ENCODE measurements around the gene CFAP68.

The CFAP68 gene

DNA sequence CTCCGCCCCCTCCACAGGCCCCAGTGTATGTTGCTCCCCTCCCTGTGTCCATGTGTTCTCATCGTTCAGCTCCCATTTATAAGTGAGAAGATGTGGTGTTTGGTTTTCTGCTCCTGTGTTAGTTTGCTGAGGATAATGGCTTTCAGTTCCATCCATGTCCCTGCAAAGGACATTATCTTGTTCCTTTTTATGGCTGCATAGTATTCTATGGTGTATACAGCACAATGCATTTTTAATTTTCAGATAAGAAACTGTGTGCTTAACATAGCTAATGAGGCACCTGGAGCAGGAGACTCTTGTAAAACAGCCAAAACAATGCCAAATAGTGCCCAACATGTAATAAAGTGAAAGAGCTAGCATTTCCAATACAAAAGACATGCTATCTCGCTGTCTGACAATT lies 29.7 kb upstream of the CFAP68 start:
- no peak overlapping the region for H3K4me3 ChIP-seq (ENCODE audit: insufficient read length, low read depth)
- H3K9me3 ChIP-seq (ENCODE audit: insufficient read depth, low read length) = no peaks in the 10 kb centered on the region
- no peaks in the 10 kb centered on the region for H3K27me3 ChIP-seq (ENCODE audit: insufficient read depth, insufficient read length)
- DNase-seq (ENCODE audit: low read depth, low spot score) = no peak
- H3K4me1 ChIP-seq (ENCODE audit: insufficient read depth, insufficient read length) = peaks cover 2% of the 10 kb centered on the region
- peaks cover 6% of the 10 kb centered on the region for H3K36me3 ChIP-seq (ENCODE audit: insufficient read depth, insufficient read length, low read length)
- no peak overlapping the region for H3K9ac ChIP-seq (ENCODE audit: insufficient read length, low read depth)
- no peak for TF ChIP-seq SUZ12 (IDR thresholded peaks at IDR 0.05; ENCODE audit: extremely low read depth, insufficient read depth, insufficient read length)
- TF ChIP-seq YY1 (IDR thresholded peaks at IDR 0.05; ENCODE audit: insufficient read depth, insufficient read length) = no peak
- no peak for TF ChIP-seq ZNF274 (IDR thresholded peaks at IDR 0.05; ENCODE audit: low read depth, low read length)

DNA sequence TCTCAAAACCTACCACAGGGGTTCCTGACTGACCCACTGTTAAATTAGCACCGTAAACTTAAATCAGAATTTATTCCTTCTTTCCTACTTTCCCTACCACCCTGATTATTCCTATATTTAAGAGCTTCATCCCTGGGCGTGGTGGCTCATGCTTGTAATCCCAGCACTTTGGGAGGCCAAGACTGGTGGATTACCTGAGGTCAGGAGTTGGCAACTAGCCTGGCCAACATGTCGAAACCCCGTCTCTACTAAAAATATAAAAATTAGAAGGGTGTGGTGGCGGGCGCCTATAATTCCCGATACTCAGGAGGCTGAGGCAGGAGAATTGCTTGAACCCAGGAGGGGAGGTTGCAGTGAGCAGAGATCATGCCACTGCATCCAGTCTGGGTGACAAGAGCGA lies 28.3 kb upstream of the CFAP68 start:
- Histone ChIP-seq H3K4me3 (ENCODE audit: insufficient read length, low read depth) (no peak overlapping the region), H3K27me3 (ENCODE audit: insufficient read depth, insufficient read length) (no peaks in the 10 kb centered on the region), H3K36me3 (ENCODE audit: insufficient read depth, insufficient read length, low read length) (peaks cover 5% of the 10 kb centered on the region), H3K4me1 (ENCODE audit: insufficient read depth, insufficient read length) (no peaks in the 10 kb centered on the region), H3K9me3 (ENCODE audit: insufficient read depth, low read length) (no peaks in the 10 kb centered on the region), H3K9ac (ENCODE audit: insufficient read length, low read depth) (no peak overlapping the region)
- DNase-seq (ENCODE audit: low read depth, low spot score) = no peak
- TF ChIP-seq ZNF274 (IDR thresholded peaks at IDR 0.05; ENCODE audit: low read depth, low read length) (no peak), YY1 (IDR thresholded peaks at IDR 0.05; ENCODE audit: insufficient read depth, insufficient read length) (no peak), SUZ12 (IDR thresholded peaks at IDR 0.05; ENCODE audit: extremely low read depth, insufficient read depth, insufficient read length) (no peak)

DNA sequence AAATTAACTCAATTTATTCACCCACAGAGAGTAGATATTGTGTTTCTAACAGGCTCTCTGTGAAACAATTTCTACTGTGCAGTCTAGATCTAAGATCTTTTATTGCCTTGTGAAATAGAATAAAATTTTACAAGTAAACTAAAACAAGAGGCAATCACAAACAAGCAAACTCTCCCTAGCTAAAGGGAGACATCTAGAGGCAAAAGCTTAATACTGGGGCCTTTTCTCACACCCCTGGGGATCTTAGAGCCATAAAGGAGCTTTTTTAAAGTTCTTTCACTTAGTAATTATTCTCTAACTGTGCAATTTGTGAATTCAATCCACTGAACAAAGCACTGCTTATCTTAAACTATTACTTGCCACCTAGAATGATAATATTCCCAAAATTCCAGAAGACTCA lies 27.7 kb upstream of the CFAP68 start:
- no peaks in the 10 kb centered on the region for H3K4me1 ChIP-seq (ENCODE audit: insufficient read depth, insufficient read length)
- DNase-seq (ENCODE audit: low read depth, low spot score) = peak; percentile 2
- no peak overlapping the region for H3K4me3 ChIP-seq (ENCODE audit: insufficient read length, low read depth)
- peaks cover 5% of the 10 kb centered on the region for H3K36me3 ChIP-seq (ENCODE audit: insufficient read depth, insufficient read length, low read length)
- no peak for TF ChIP-seq ZNF274 (IDR thresholded peaks at IDR 0.05; ENCODE audit: low read depth, low read length)
- no peak for TF ChIP-seq SUZ12 (IDR thresholded peaks at IDR 0.05; ENCODE audit: extremely low read depth, insufficient read depth, insufficient read length)
- TF ChIP-seq YY1 (IDR thresholded peaks at IDR 0.05; ENCODE audit: insufficient read depth, insufficient read length) = no peak
- H3K9me3 ChIP-seq (ENCODE audit: insufficient read depth, low read length) = no peaks in the 10 kb centered on the region
- no peaks in the 10 kb centered on the region for H3K27me3 ChIP-seq (ENCODE audit: insufficient read depth, insufficient read length)
- no peak overlapping the region for H3K9ac ChIP-seq (ENCODE audit: insufficient read length, low read depth)

DNA sequence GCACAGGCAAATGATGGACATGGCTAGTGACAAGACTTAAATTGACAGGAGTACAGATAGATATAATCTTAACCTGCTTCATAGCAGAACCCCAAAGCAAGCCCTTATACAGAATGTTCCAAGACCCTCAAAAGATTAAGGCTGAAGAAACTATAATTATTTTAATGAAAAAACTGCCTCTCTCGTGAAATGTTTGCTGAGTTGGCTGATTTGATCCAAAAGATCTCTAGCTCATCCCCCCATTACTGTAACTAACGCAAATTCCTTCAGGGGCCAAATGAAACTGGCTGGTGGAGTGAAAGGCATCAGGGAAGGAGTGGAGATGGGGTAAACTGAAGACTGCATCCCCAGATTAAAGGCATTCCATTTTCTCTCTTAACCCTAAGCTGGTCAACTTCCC lies 27.2 kb upstream of the CFAP68 start:
- Histone ChIP-seq H3K4me1 (ENCODE audit: insufficient read depth, insufficient read length) (no peaks in the 10 kb centered on the region), H3K9me3 (ENCODE audit: insufficient read depth, low read length) (no peaks in the 10 kb centered on the region), H3K36me3 (ENCODE audit: insufficient read depth, insufficient read length, low read length) (peaks cover 5% of the 10 kb centered on the region), H3K27me3 (ENCODE audit: insufficient read depth, insufficient read length) (no peaks in the 10 kb centered on the region), H3K9ac (ENCODE audit: insufficient read length, low read depth) (no peak overlapping the region), H3K4me3 (ENCODE audit: insufficient read length, low read depth) (no peak overlapping the region)
- TF ChIP-seq ZNF274 (IDR thresholded peaks at IDR 0.05; ENCODE audit: low read depth, low read length) = no peak
- TF ChIP-seq YY1 (IDR thresholded peaks at IDR 0.05; ENCODE audit: insufficient read depth, insufficient read length) = no peak
- TF ChIP-seq SUZ12 (IDR thresholded peaks at IDR 0.05; ENCODE audit: extremely low read depth, insufficient read depth, insufficient read length) = no peak
- DNase-seq (ENCODE audit: low read depth, low spot score) = no peak

DNA sequence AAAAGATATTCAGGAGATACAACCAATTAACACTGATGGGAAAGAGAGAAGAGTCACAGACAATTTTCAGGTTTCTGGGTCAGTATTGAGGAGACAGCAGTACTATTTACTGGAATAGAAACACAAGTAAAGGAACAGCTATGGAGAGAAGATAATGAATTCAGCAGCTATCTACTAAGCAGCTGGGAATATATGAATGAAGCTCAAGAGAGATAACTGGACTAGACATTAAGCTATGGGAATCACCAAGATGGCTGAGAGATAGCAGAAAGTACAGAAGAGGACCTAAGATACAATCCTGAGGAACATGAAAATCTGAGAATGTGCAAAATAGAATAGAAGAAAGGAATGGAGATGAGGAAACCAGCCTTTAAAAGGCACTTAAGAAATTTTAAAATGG lies 23.8 kb upstream of the CFAP68 start:
- no peak for DNase-seq (ENCODE audit: low read depth, low spot score)
- H3K27me3 ChIP-seq (ENCODE audit: insufficient read depth, insufficient read length) = no peaks in the 10 kb centered on the region
- TF ChIP-seq SUZ12 (IDR thresholded peaks at IDR 0.05; ENCODE audit: extremely low read depth, insufficient read depth, insufficient read length) = no peak
- no peak for TF ChIP-seq YY1 (IDR thresholded peaks at IDR 0.05; ENCODE audit: insufficient read depth, insufficient read length)
- TF ChIP-seq ZNF274 (IDR thresholded peaks at IDR 0.05; ENCODE audit: low read depth, low read length) = no peak
- H3K4me3 ChIP-seq (ENCODE audit: insufficient read length, low read depth) = no peak overlapping the region
- no peak overlapping the region for H3K9ac ChIP-seq (ENCODE audit: insufficient read length, low read depth)
- H3K4me1 ChIP-seq (ENCODE audit: insufficient read depth, insufficient read length) = no peaks in the 10 kb centered on the region
- H3K9me3 ChIP-seq (ENCODE audit: insufficient read depth, low read length) = no peaks in the 10 kb centered on the region
- peaks cover 15% of the 10 kb centered on the region for H3K36me3 ChIP-seq (ENCODE audit: insufficient read depth, insufficient read length, low read length)

DNA sequence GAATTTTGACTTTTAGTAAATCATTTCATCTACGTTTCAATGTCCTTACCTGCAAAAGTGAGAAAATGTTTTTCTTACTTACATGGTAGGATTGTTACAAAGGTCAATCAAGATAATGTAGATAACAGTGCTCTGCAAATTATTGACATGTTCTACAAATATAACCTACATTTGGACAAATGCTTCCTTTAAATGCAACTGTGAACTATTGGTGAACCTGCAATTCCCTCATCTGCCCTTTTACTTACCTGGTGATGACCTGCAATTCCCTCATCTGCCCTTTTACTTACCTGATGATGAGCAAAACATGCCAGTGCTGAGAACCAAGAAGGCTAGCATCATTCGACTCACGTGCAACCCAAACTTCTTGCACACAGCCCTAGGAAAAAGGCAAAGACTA lies 19.1 kb upstream of the CFAP68 start:
- no peaks in the 10 kb centered on the region for H3K4me1 ChIP-seq (ENCODE audit: insufficient read depth, insufficient read length)
- no peak for DNase-seq (ENCODE audit: low read depth, low spot score)
- H3K9me3 ChIP-seq (ENCODE audit: insufficient read depth, low read length) = no peaks in the 10 kb centered on the region
- TF ChIP-seq YY1 (IDR thresholded peaks at IDR 0.05; ENCODE audit: insufficient read depth, insufficient read length) (no peak), SUZ12 (IDR thresholded peaks at IDR 0.05; ENCODE audit: extremely low read depth, insufficient read depth, insufficient read length) (no peak), ZNF274 (IDR thresholded peaks at IDR 0.05; ENCODE audit: low read depth, low read length) (no peak)
- no peaks in the 10 kb centered on the region for H3K27me3 ChIP-seq (ENCODE audit: insufficient read depth, insufficient read length)
- no peak overlapping the region for H3K9ac ChIP-seq (ENCODE audit: insufficient read length, low read depth)
- peaks cover 14% of the 10 kb centered on the region for H3K36me3 ChIP-seq (ENCODE audit: insufficient read depth, insufficient read length, low read length)
- H3K4me3 ChIP-seq (ENCODE audit: insufficient read length, low read depth) = no peak overlapping the region

DNA sequence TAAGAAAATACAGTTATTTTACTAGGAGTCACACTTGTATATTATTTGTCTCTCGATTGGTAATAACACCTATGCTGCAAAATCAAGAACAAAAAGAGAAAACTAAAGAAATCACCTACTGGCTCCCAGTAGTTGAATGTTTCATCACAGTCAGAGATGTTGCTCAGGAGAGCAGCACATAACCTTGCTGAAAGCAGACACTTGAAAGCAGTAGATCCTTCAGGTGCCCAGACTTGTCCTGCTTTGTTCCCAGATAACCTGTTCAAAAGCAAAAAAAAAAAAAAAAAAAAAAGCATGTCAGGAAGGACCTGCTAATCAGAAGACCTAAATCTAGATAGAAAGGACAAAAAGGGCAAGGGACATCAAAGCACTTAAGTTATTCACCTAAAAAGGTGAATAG lies 9.2 kb upstream of the CFAP68 start:
- no peak overlapping the region for H3K9ac ChIP-seq (ENCODE audit: insufficient read length, low read depth)
- TF ChIP-seq ZNF274 (IDR thresholded peaks at IDR 0.05; ENCODE audit: low read depth, low read length) (no peak), YY1 (IDR thresholded peaks at IDR 0.05; ENCODE audit: insufficient read depth, insufficient read length) (no peak), SUZ12 (IDR thresholded peaks at IDR 0.05; ENCODE audit: extremely low read depth, insufficient read depth, insufficient read length) (no peak)

DNA sequence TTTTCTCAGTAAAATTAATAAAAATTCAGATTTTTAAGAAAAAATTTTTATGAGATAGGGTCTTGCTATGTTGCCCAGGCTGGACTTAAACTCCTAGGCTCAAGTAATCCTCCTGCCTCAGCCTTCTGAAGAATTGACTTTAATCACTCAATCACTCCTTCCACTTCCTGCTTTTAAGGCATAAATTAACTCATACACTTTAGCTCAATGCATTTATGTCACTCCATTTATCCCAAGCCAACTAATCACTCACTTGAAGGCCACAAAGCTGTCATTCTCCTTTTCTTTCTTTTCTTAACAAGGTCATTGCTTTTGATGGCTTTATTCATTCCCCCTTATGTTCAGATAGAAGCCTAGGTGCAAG lies 8.8 kb upstream of the CFAP68 start:
- TF ChIP-seq YY1 (IDR thresholded peaks at IDR 0.05; ENCODE audit: insufficient read depth, insufficient read length) (no peak), ZNF274 (IDR thresholded peaks at IDR 0.05; ENCODE audit: low read depth, low read length) (no peak), SUZ12 (IDR thresholded peaks at IDR 0.05; ENCODE audit: extremely low read depth, insufficient read depth, insufficient read length) (no peak)
- Histone ChIP-seq H3K9ac (ENCODE audit: insufficient read length, low read depth) (peak overlapping the region; percentile 80), H3K4me3 (ENCODE audit: insufficient read length, low read depth) (peak overlapping the region; percentile 63), H3K9me3 (ENCODE audit: insufficient read depth, low read length) (no peaks in the 10 kb centered on the region), H3K4me1 (ENCODE audit: insufficient read depth, insufficient read length) (no peaks in the 10 kb centered on the region), H3K27me3 (ENCODE audit: insufficient read depth, insufficient read length) (no peaks in the 10 kb centered on the region), H3K36me3 (ENCODE audit: insufficient read depth, insufficient read length, low read length) (peaks cover 21% of the 10 kb centered on the region)
- no peak for DNase-seq (ENCODE audit: low read depth, low spot score)

More for the DNA sequence above, 9.2 kb upstream of the CFAP68 start:
- Histone ChIP-seq H3K36me3 (ENCODE audit: insufficient read depth, insufficient read length, low read length) (peaks cover 24% of the 10 kb centered on the region), H3K4me1 (ENCODE audit: insufficient read depth, insufficient read length) (no peaks in the 10 kb centered on the region), H3K9me3 (ENCODE audit: insufficient read depth, low read length) (no peaks in the 10 kb centered on the region), H3K27me3 (ENCODE audit: insufficient read depth, insufficient read length) (no peaks in the 10 kb centered on the region), H3K4me3 (ENCODE audit: insufficient read length, low read depth) (no peak overlapping the region)
- no peak for DNase-seq (ENCODE audit: low read depth, low spot score)

All from NT2/D1 (cell line).